ENCODE measurements around the gene EXOC6B. TPM values are rescaled to one million over a fixed set of nuclear protein-coding genes. Genes with fewer than 3 reads are reported as not detected.

Gene EXOC6B
- total RNA-seq, 6 experiments from 2014 or later: 7.8 to 15.1 (median 9.1) TPM

GRCh38 chr2:72815655-72816278 lies 10.1 kb downstream of the EXOC6B start:
- Histone ChIP-seq H3K9me3 (no peaks in the 10 kb centered on the region), H3K4me1 (no peaks in the 10 kb centered on the region), H3K36me3 (no peaks in the 10 kb centered on the region), H3K4me3 (no peak overlapping the region), H3K27me3 (no peaks in the 10 kb centered on the region), H3K27ac (no peak overlapping the region)
- intact Hi-C loops (cut with DNase I): no loop called here
- ATAC-seq (no peak), DNase-seq (no peak)
- TF ChIP-seq, protein P1, sequence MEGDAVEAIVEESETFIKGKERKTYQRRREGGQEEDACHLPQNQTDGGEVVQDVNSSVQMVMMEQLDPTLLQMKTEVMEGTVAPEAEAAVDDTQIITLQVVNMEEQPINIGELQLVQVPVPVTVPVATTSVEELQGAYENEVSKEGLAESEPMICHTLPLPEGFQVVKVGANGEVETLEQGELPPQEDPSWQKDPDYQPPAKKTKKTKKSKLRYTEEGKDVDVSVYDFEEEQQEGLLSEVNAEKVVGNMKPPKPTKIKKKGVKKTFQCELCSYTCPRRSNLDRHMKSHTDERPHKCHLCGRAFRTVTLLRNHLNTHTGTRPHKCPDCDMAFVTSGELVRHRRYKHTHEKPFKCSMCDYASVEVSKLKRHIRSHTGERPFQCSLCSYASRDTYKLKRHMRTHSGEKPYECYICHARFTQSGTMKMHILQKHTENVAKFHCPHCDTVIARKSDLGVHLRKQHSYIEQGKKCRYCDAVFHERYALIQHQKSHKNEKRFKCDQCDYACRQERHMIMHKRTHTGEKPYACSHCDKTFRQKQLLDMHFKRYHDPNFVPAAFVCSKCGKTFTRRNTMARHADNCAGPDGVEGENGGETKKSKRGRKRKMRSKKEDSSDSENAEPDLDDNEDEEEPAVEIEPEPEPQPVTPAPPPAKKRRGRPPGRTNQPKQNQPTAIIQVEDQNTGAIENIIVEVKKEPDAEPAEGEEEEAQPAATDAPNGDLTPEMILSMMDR (IDR thresholded peaks at IDR 0.05): no peak
- TF ChIP-seq POLR2A (IDR thresholded peaks at IDR 0.05): no peak
- 86% methylated on average over 13 of the region's 13 CpGs for WGBS (ENCODE audit: insufficient coverage, low coverage, low lambda C conversion rate, missing lambda C conversion rate)

GRCh38 chr2:72813841-72814240 lies 12.0 kb downstream of the EXOC6B start:
- Histone ChIP-seq H3K4me1 (no peaks in the 10 kb centered on the region), H3K27ac (no peak overlapping the region), H3K36me3 (no peaks in the 10 kb centered on the region), H3K9me3 (peaks cover 0 to 7% (median 0%) of the 10 kb centered on the region in 4 donors), H3K4me3 (no peak overlapping the region), H3K27me3 (no peaks in the 10 kb centered on the region)
- WGBS (ENCODE audit: insufficient coverage, low coverage, low lambda C conversion rate, missing lambda C conversion rate): 57% methylated on average over 2 of the region's 2 CpGs
- DNase-seq (no peak), ATAC-seq (no peak)
- TF ChIP-seq, protein P1 (IDR thresholded peaks at IDR 0.05): no peak
- no peak for TF ChIP-seq POLR2A (IDR thresholded peaks at IDR 0.05)
- intact Hi-C loops (cut with DNase I): no loop called here

DNA sequence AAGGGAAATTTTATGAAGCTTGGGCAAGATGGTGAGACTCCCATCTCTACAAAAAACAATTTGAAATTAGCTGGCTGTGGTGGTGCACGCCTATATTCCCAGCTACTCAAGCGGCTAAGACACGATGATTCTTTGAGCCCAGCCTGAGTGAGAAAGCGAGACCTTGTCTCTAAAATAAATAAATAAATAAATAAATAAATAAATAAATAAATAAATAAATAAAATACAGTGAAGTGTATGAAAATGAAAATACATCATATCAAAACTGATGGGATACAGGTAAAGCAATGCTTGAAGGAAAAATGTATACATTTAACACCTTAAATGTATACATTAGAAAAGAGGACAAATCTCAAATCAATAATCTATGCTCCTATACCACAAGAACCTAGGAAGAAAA lies 15.7 kb downstream of the EXOC6B start:
- Histone ChIP-seq H3K4me1 (no peaks in the 10 kb centered on the region), H3K9me3 (peaks cover 0 to 7% (median 0%) of the 10 kb centered on the region in 4 donors), H3K4me3 (no peak overlapping the region), H3K27ac (no peak overlapping the region), H3K36me3 (no peaks in the 10 kb centered on the region), H3K27me3 (no peaks in the 10 kb centered on the region)
- DNase-seq (no peak), ATAC-seq (no peak)
- no peak for TF ChIP-seq POLR2A (IDR thresholded peaks at IDR 0.05)
- TF ChIP-seq, protein P1 (IDR thresholded peaks at IDR 0.05): no peak
- intact Hi-C loops (cut with DNase I): no loop called here
- WGBS (ENCODE audit: insufficient coverage, low coverage, low lambda C conversion rate, missing lambda C conversion rate): 83% methylated on average over 2 of the region's 4 CpGs

GRCh38 chr2:72809095-72809494 lies 16.7 kb downstream of the EXOC6B start:
- no peaks in the 10 kb centered on the region for H3K4me1 ChIP-seq
- H3K27me3 ChIP-seq: no peaks in the 10 kb centered on the region
- intact Hi-C loops (cut with DNase I): no loop called here
- no peak for TF ChIP-seq POLR2A (IDR thresholded peaks at IDR 0.05)
- TF ChIP-seq, protein P1 (IDR thresholded peaks at IDR 0.05): no peak
- DNase-seq (no peak), ATAC-seq (no peak)
- 100% methylated on average over 1 of the region's 1 CpG for WGBS (ENCODE audit: insufficient coverage, low coverage, low lambda C conversion rate, missing lambda C conversion rate)
- H3K9me3 ChIP-seq: peaks cover 0 to 7% (median 0%) of the 10 kb centered on the region in 4 donors
- no peak overlapping the region for H3K4me3 ChIP-seq
- no peaks in the 10 kb centered on the region for H3K36me3 ChIP-seq
- no peak overlapping the region for H3K27ac ChIP-seq
